ENCODE measurements around the gene MMGT1. TPM values are rescaled to one million over a fixed set of nuclear protein-coding genes. Genes with fewer than 3 reads are reported as not detected.

The MMGT1 gene
- 18.8 and 19.9 TPM in 2 replicates for total RNA-seq
- 9.1 and 10.4 TPM in 2 replicates for polyA plus RNA-seq
- polyA plus RNA-seq (2011; cell fraction: cytosol; rRNA removed), result 9.6 and 10.4 TPM in 2 replicates
- polyA plus RNA-seq (2011; cell fraction: nucleus; rRNA removed), result 3.8 and 5.6 TPM in 2 replicates
- 12.5 and 15.4 TPM in 2 replicates for polyA plus RNA-seq (2012)
- polyA minus RNA-seq, result 12.4 and 17.5 TPM in 2 replicates
- polyA minus RNA-seq (2011; cell fraction: cytosol; rRNA and poly(A)+ RNA removed), result 13.9 TPM
- polyA minus RNA-seq (2011; cell fraction: nucleus; rRNA and poly(A)+ RNA removed), result 7.3 and 9.6 TPM in 2 replicates
- Bru-seq, nascent RNA, result percentile 79 among the genes with signal in this experiment
- percentile 95 among the genes with signal in this experiment for BruChase-seq, experiment 1, labeled RNA remaining after a 6-hour chase
- percentile 89 among the genes with signal in this experiment for BruChase-seq, experiment 2, labeled RNA remaining after a 2-hour chase
- long read RNA-seq, transcript MMGT1-201 (4 exons, 3,738 nt), result major isoform, 22 of 27 reads
- long read RNA-seq, partial matches to known transcripts, result 1 of 27 reads
- long read RNA-seq, other reads (novel, unspliced or antisense), result 4 of 27 reads

DNA sequence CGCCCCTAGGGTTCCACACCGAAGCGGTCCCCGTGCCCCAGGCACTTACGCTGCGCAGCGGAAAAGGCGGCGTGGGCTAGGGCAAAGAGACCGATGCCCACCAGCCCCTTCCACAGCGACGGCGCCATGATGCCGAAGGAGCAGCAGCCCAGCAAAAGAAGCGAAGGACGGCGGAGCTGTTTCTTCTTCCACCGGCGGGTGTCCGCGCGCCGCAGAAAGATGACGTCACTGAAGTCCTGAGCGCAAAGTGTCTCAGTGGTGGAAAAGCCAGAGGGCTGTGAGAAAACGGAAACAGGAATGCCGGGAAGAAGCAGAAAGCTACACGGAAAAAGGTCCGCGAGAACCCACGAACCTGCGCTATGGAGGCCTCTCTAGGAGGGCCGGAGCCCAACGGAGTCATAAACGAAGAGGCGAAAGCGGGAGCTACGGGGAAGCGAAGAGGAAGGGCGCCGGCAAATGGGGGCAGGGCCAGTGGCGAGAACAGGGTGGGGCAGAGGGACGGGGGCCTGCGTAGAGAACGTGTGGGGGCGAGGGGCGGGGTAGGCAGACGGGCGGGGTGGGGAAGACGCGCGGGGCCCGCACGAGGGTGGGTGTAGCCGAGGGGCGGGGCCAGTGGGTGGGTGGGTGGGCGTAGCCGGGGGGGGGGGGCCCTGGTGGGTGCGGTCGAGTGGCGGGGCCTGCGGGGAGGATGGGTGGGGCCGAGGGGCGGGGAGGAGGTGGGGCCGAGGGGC is at the start of gene MMGT1:
Gene MMGT1, minus strand, starts transcription at position 441 of the 731 bp plus-strand sequence. Its CDS starts 313 bp downstream, at position 128.
- peak; percentile 86 for DNase-seq (ENCODE audit: low read depth, low spot score)
- H3K4me3 ChIP-seq (replicated peaks in 1 of 3; ENCODE audit: insufficient read depth in 1 of 3, low read depth in 1 of 3, low read length in 3 of 3), result peak within 1 kb of the TSS; percentile 67 to 97 (median 87)
- H3K9ac ChIP-seq (replicated peaks; ENCODE audit: extremely low read depth, insufficient read depth, low read length), result peak within 1 kb of the TSS; percentile 98
- TF ChIP-seq EZH2 (IDR thresholded peaks at IDR 0.05; ENCODE audit: borderline replicate concordance, low read depth, low read length, severe bottlenecking), result no peak
- no peak for TF ChIP-seq FOS (IDR thresholded peaks at IDR 0.05; ENCODE audit: borderline replicate concordance, insufficient read depth, low read length)
- TF ChIP-seq GATA2 (IDR thresholded peaks at IDR 0.05; ENCODE audit: insufficient read depth, insufficient read length, low read depth, low read length), result no peak
- TF ChIP-seq JUN (IDR thresholded peaks at IDR 0.05; ENCODE audit: borderline replicate concordance, insufficient read depth, insufficient read length, low read depth), result peak; percentile 48
- TF ChIP-seq, protein P1, sequence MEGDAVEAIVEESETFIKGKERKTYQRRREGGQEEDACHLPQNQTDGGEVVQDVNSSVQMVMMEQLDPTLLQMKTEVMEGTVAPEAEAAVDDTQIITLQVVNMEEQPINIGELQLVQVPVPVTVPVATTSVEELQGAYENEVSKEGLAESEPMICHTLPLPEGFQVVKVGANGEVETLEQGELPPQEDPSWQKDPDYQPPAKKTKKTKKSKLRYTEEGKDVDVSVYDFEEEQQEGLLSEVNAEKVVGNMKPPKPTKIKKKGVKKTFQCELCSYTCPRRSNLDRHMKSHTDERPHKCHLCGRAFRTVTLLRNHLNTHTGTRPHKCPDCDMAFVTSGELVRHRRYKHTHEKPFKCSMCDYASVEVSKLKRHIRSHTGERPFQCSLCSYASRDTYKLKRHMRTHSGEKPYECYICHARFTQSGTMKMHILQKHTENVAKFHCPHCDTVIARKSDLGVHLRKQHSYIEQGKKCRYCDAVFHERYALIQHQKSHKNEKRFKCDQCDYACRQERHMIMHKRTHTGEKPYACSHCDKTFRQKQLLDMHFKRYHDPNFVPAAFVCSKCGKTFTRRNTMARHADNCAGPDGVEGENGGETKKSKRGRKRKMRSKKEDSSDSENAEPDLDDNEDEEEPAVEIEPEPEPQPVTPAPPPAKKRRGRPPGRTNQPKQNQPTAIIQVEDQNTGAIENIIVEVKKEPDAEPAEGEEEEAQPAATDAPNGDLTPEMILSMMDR (IDR thresholded peaks at IDR 0.05; ENCODE audit: extremely low read depth in 1 of 2, insufficient read depth in 1 of 2, low read depth in 1 of 2, low read length in 2 of 2), result no peak
- no peak for TF ChIP-seq MYC (IDR thresholded peaks at IDR 0.05; ENCODE audit: low read depth, low read length)
- peak; percentile 25 for TF ChIP-seq POLR2AphosphoS5 (IDR thresholded peaks at IDR 0.05; ENCODE audit: insufficient read depth, low read depth, low read length)
- TF ChIP-seq, protein P2, sequence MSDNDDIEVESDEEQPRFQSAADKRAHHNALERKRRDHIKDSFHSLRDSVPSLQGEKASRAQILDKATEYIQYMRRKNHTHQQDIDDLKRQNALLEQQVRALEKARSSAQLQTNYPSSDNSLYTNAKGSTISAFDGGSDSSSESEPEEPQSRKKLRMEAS (IDR thresholded peaks at IDR 0.05; ENCODE audit: insufficient read depth, insufficient read length), result no peak
- peak; percentile 52 for TF ChIP-seq POLR2A (IDR thresholded peaks at IDR 0.05; ENCODE audit: low read depth, low read length)
- FAIRE-seq, result peak; percentile 89
- POLR2A ChIA-PET, result interaction anchor here (1.5 kb wide), 1 partner anchor 15 kb away, joined by 3 read pairs; no protein-coding TSS in a partner anchor
- H3K4me1 ChIP-seq (ENCODE audit: control insufficient read depth, extremely low read depth, insufficient read depth, low read length), result peaks cover 10% of the 10 kb centered on the region
- TSS peak; percentile 64 for BruUV-seq (replicated peaks)
- dilution Hi-C loops (cut with MboI; ENCODE audit: extremely low pct_ligation_motif_present, low sequenced_read_pairs), result no loop called here
- H4K20me1 ChIP-seq (replicated peaks; ENCODE audit: control insufficient read depth, extremely low read depth, insufficient read depth, low read length), result no peaks in the 10 kb centered on the region
- intact Hi-C loops (cut with micrococcal nuclease), result loop anchor here (2.0 kb wide), 1 partner anchor 523 kb away; the partner anchor contains the start of gene HTATSF1
- peaks cover 25% of the 10 kb centered on the region for H3K79me2 ChIP-seq (ENCODE audit: control insufficient read depth, insufficient read depth, low read length)
- H3K27me3 ChIP-seq (ENCODE audit: control insufficient read depth in 2 of 2, insufficient read depth in 2 of 2, low read length in 2 of 2), result no peaks in the 10 kb centered on the region
- no peaks in the 10 kb centered on the region for H3K36me3 ChIP-seq (ENCODE audit: control insufficient read depth in 2 of 2, extremely low read depth in 1 of 2, insufficient read depth in 2 of 2, low read length in 2 of 2)
- CTCF ChIA-PET, result interaction anchor here (1.1 kb wide), 1 partner anchor 55 kb away, joined by 3 read pairs; no protein-coding TSS in a partner anchor
- peak within 1 kb of the TSS; percentile 48 for H3K4me2 ChIP-seq (ENCODE audit: insufficient read depth, low read length)
- peak within 1 kb of the TSS; percentile 96 for H2AFZ ChIP-seq (ENCODE audit: low read depth, low read length)
- H3K9me1 ChIP-seq (replicated peaks; ENCODE audit: control insufficient read depth, extremely low read depth, insufficient read depth, low read length), result no peaks in the 10 kb centered on the region
- H3K27ac ChIP-seq (ENCODE audit: insufficient read depth, low read depth, low read length), result peak within 1 kb of the TSS; percentile 95
- H3K9me3 ChIP-seq (replicated peaks; ENCODE audit: control insufficient read depth, insufficient read depth, low read length), result no peaks in the 10 kb centered on the region
